GM19043 (cell line): ENCODE measurements around the gene GINS1.
"Not testable (repeated sequence)": the region's sequence is repeated elsewhere in the genome, so short reads cannot be mapped to it uniquely, and the experiment has no call there.

Source experiments
- ATAC-seq: cut with Tn5 transposase; IDR thresholded peaks from one replicate; pipeline ENCODE4 v1.9.1; 2021; ENCODE audit warnings: low read depth; ENCODE audit not compliant: unreplicated experiment

Gene GINS1

GRCh38 chr20:25471020-25471419 lies 63.5 kb downstream of the GINS1 start:
- ATAC-seq, result no peak

- ATAC-seq, result not testable (repeated sequence)
Observed at GRCh38 chr20:25473297-25473696, 65.8 kb downstream of the GINS1 start.

- ATAC-seq, result no peak
Observed at GRCh38 chr20:25476106-25477013, 68.9 kb downstream of the GINS1 start.

GRCh38 chr20:25477014-25477882 lies 69.8 kb downstream of the GINS1 start:
- ATAC-seq, result no peak

- ATAC-seq, result no peak
Observed at GRCh38 chr20:25478889-25479568, 71.6 kb downstream of the GINS1 start.

GRCh38 chr20:25479638-25480037 lies 72.2 kb downstream of the GINS1 start:
- ATAC-seq, result no peak

GRCh38 chr20:25480156-25480555 lies 72.7 kb downstream of the GINS1 start:
- ATAC-seq, result no peak

- ATAC-seq, result no peak
Observed at GRCh38 chr20:25480797-25481196, 73.3 kb downstream of the GINS1 start.

- no peak for ATAC-seq
Observed at GRCh38 chr20:25481235-25481917, 73.9 kb downstream of the GINS1 start.

GRCh38 chr20:25481918-25482253 lies 74.4 kb downstream of the GINS1 start:
- no peak for ATAC-seq

- ATAC-seq, result no peak
Observed at GRCh38 chr20:25483431-25484132, 76.1 kb downstream of the GINS1 start.

GRCh38 chr20:25484224-25484846 lies 76.9 kb downstream of the GINS1 start:
- ATAC-seq, result no peak

- no peak for ATAC-seq
Observed at GRCh38 chr20:25484911-25485511, 77.5 kb downstream of the GINS1 start.

GRCh38 chr20:25485872-25486271 lies 78.4 kb downstream of the GINS1 start:
- no peak for ATAC-seq

GRCh38 chr20:25486377-25486776 lies 78.9 kb downstream of the GINS1 start:
- no peak for ATAC-seq

- ATAC-seq, result no peak
Observed at GRCh38 chr20:25487306-25487705, 79.8 kb downstream of the GINS1 start.

GRCh38 chr20:25487975-25488374 lies 80.5 kb downstream of the GINS1 start:
- ATAC-seq, result no peak

- ATAC-seq, result no peak
Observed at GRCh38 chr20:25489221-25489871, 81.9 kb downstream of the GINS1 start.
